Dendritic cell treated with granulocyte-macrophage colony-stimulating factor and Interleukin-4, amounts not matched to agents 40 ng/mL and 50 ng/mL, for 4 days (primary cell): ENCODE measurements around the gene CNOT6L.
A peak's percentile ranks its signal among the peaks of the same experiment; 100 is the strongest.
"Not testable (repeated sequence)": the region's sequence is repeated elsewhere in the genome, so short reads cannot be mapped to it uniquely, and the experiment has no call there.

Experiments used
- H3K27ac Mint-ChIP-seq: one replicate; pipeline ENCODE4 v1.8.0; 2022; ENCODE audit warnings: mild to moderate bottlenecking, mixed read lengths
- H3K27me3 Mint-ChIP-seq: one replicate; pipeline ENCODE4 v1.8.0; 2022; ENCODE audit warnings: mild to moderate bottlenecking, mixed read lengths
- H3K36me3 Mint-ChIP-seq: one replicate; pipeline ENCODE4 v1.8.0; 2022; ENCODE audit warnings: low read depth, mixed read lengths
- H3K4me1 Mint-ChIP-seq: one replicate; pipeline ENCODE4 v1.8.0; 2022; ENCODE audit warnings: low read depth, mixed read lengths
- H3K4me3 Mint-ChIP-seq: one replicate; pipeline ENCODE4 v1.8.0; 2022; ENCODE audit warnings: mild to moderate bottlenecking, moderate library complexity, mixed read lengths
- H3K9me3 Mint-ChIP-seq: one replicate; pipeline ENCODE4 v1.8.0; 2022; ENCODE audit warnings: mixed read lengths
- intact Hi-C: fragments of 100-400 bp; cut with micrococcal nuclease; formaldehyde crosslinking; loops from one replicate; pipeline ENCODE4 v1.15.0; 2022

Gene CNOT6L

DNA sequence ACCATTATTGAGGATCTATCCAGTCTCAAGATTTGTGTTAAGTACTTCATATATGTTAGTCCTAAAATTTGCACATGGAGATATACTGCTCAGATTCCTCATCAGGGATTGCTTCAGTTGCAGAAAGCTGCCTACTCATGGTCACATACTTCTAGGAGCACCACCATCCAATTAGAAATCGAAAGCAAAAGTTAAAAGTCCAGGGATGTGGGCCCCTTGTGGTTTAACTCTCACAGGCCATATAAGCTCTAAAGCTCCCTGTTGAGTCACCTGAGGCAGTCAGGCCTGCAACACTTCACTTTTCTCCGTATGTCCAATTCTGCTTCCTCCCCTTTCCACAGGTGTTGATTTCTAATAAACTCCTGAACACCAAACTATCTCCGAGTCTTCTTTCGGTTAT, 84.2 kb downstream of the CNOT6L start:
- H3K27me3 Mint-ChIP-seq = no peaks in the 10 kb centered on the region
- H3K4me3 Mint-ChIP-seq = peak overlapping the region; percentile 30
- H3K27ac Mint-ChIP-seq = peak overlapping the region; percentile 8
- H3K4me1 Mint-ChIP-seq = peaks cover 26% of the 10 kb centered on the region
- peaks cover 29% of the 10 kb centered on the region for H3K36me3 Mint-ChIP-seq
- no peaks in the 10 kb centered on the region for H3K9me3 Mint-ChIP-seq
- intact Hi-C loops = no loop called here

DNA sequence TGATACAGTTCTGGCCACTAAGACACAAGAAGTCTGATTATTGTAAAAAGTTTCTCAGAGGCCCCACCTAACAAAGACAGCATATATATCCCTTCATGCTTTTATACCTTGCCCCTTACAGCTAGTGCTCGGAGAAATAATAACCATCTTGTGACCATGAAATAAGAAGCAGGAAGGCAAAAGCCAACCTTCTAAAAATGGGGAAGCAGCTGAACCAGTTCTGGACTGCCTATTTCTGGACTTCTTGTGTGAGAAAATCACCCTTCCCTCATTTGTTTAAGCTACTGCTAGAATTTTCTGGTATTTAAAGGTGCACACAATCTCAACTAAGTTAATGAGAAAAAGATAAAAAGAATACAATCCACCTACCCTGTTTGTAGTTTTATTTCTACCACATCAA, 87.5 kb downstream of the CNOT6L start:
- H3K9me3 Mint-ChIP-seq = no peaks in the 10 kb centered on the region

DNA sequence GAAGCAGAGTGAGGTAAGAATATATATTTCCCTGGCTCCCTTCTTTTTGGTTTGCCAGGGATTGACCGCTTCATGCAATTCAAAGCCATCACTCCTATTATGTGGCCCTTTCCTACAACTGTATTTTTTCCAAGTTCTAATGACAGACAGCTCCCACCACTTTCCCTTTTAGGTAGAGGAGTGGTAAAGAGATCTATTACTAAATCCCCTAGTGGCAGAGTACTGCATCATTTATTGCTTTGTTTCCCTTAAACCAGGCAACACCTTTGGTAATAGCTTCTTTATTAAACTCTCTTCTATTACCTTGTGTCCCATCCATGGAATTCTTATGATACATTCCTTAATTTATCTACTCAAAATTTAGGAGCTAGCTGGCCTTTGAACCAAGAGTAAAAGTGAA, 90.7 kb downstream of the CNOT6L start:
- intact Hi-C loops = no loop called here
- H3K4me1 Mint-ChIP-seq = peaks cover 18% of the 10 kb centered on the region
- no peaks in the 10 kb centered on the region for H3K27me3 Mint-ChIP-seq
- no peaks in the 10 kb centered on the region for H3K9me3 Mint-ChIP-seq
- H3K36me3 Mint-ChIP-seq = peaks cover 61% of the 10 kb centered on the region
- H3K27ac Mint-ChIP-seq = no peak overlapping the region
- H3K4me3 Mint-ChIP-seq = no peak overlapping the region

More for the DNA sequence above, 87.5 kb downstream of the CNOT6L start:
- no peaks in the 10 kb centered on the region for H3K27me3 Mint-ChIP-seq
- intact Hi-C loops = no loop called here
- H3K36me3 Mint-ChIP-seq = peaks cover 40% of the 10 kb centered on the region
- peaks cover 31% of the 10 kb centered on the region for H3K4me1 Mint-ChIP-seq
- no peak overlapping the region for H3K4me3 Mint-ChIP-seq
- no peak overlapping the region for H3K27ac Mint-ChIP-seq

DNA sequence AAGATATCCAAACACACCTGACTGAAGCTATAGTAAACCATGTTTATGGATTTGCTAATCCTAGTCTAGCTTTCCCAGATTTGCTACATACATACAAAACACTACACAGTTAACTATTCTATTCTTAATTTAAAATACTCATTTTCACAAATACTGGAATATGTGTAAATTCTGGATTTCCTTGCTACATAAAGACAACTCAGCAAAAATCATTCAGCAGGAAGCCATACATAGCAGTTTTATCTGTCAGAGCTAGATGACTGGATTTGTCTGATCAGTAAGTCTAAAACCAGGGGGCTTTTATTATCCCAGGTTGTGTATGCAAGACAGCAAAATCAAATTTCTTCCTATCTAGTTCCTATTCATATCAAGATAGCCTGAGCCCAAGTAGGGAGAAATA, 98.1 kb downstream of the CNOT6L start:
- H3K36me3 Mint-ChIP-seq = peaks cover 38% of the 10 kb centered on the region
- H3K27ac Mint-ChIP-seq = no peak overlapping the region
- H3K4me1 Mint-ChIP-seq = no peaks in the 10 kb centered on the region
- H3K27me3 Mint-ChIP-seq = no peaks in the 10 kb centered on the region
- intact Hi-C loops = no loop called here
- no peaks in the 10 kb centered on the region for H3K9me3 Mint-ChIP-seq
- no peak overlapping the region for H3K4me3 Mint-ChIP-seq

DNA sequence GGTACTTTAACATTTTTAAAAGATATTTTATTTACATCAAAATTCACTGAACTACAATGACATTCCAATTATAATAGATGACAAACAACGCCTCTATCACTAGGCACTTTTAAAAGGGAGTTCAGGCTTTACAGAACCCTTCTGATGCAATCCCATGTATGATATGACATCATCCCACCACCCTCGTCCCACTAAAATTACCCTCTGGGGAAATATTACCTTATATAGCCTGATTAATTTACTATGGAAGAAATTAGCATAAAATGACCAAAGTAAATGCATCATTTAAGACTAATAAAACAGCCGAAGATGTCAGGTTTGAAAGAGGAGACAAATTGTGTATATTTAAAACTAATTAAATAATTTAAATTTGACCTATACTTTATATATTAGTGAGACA, 100.7 kb downstream of the CNOT6L start:
- H3K4me1 Mint-ChIP-seq, H3K9me3 Mint-ChIP-seq, H3K27ac Mint-ChIP-seq, H3K4me3 Mint-ChIP-seq, H3K27me3 Mint-ChIP-seq, intact Hi-C loops: not testable (repeated sequence)
- peaks cover 24% of the 10 kb centered on the region for H3K36me3 Mint-ChIP-seq

DNA sequence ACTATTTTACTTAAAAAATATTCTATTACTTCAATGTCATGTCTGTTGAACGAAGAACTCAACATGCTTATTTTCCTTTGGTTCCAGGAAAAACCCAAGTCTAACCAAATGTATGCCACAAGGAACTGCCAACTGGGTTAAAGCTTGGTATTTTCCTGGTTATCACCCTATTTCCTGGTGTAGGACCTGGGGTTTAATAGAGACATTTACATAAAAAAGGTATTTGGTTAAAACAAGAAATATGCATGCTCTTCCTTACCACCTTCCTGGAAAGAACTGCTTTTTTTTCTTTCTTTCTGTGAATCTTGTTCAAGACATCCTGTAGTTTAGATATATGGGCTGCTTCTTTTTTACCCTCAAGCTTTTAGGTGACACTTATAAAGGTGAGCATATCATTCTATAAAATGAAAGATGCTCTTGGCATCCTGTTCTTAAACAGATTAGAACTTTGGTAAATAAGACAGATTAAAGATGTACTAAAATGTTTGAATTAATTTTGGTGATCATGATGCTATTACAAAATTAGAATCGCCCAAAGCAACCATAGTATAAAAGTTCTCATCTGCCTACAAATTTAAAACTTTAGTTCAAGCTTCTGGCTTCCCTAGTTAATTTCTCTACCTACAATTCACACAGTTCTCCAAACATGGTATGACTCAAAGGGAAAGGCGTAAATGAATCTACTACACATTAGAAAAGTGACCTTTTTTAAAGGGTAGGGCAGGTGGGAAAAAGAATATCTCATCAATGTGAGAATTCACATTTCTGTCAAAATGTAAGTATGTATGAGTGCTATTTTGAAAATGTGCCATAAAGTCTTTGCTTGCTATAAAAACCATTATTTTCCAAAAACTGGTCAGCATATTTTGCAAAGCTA, 103.5 kb downstream of the CNOT6L start:
- Mint-ChIP-seq H3K9me3 (no peaks in the 10 kb centered on the region), H3K4me1 (no peaks in the 10 kb centered on the region), H3K4me3 (no peak overlapping the region), H3K36me3 (peaks cover 44% of the 10 kb centered on the region), H3K27ac (no peak overlapping the region), H3K27me3 (no peaks in the 10 kb centered on the region)
- intact Hi-C loops = no loop called here

DNA sequence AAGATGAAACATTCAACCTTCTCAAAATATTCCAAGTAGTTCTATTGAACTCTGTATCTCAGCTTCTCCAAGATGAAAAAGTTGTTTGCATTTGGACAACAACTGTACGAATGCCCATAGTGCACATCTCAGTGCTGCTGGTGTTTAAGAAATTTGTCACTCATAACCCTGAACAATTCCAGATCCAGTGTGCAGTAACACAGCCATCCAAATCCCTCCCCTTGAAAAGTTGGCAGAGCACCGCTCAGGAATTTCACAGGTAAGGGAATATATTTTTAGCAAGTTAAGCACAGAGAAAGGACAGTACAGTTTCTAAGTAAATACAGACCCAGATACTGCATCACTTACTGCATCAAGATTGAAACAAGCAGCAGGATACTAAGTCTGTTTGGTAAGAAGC, 104.7 kb downstream of the CNOT6L start:
- intact Hi-C loops = no loop called here
- peaks cover 41% of the 10 kb centered on the region for H3K36me3 Mint-ChIP-seq

DNA sequence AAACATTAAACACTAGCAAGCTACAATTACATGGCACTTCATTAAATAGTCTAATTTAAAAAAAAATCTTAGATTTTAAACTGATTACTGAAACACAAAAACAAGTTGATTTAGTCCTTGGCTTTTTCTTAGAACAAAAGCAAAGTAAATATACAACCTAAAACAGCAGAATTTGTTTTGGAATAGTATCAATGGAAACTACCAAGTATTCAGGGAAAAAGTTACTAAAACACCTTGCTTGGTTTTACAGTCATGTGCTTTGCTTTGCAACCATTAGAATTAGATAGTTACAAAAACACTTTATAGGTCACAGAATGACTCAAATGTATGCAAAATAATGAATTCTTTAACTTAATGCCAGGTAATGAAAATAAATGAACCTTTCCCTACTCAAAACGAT, 105.3 kb downstream of the CNOT6L start:
- no peak overlapping the region for H3K27ac Mint-ChIP-seq
- intact Hi-C loops = no loop called here
- peaks cover 35% of the 10 kb centered on the region for H3K36me3 Mint-ChIP-seq
- no peaks in the 10 kb centered on the region for H3K9me3 Mint-ChIP-seq
- no peak overlapping the region for H3K4me3 Mint-ChIP-seq
- H3K27me3 Mint-ChIP-seq = no peaks in the 10 kb centered on the region
- H3K4me1 Mint-ChIP-seq = no peaks in the 10 kb centered on the region

More for the DNA sequence above, 104.7 kb downstream of the CNOT6L start:
- Mint-ChIP-seq H3K4me3 (no peak overlapping the region), H3K27ac (no peak overlapping the region), H3K9me3 (no peaks in the 10 kb centered on the region), H3K4me1 (no peaks in the 10 kb centered on the region), H3K27me3 (no peaks in the 10 kb centered on the region)

DNA sequence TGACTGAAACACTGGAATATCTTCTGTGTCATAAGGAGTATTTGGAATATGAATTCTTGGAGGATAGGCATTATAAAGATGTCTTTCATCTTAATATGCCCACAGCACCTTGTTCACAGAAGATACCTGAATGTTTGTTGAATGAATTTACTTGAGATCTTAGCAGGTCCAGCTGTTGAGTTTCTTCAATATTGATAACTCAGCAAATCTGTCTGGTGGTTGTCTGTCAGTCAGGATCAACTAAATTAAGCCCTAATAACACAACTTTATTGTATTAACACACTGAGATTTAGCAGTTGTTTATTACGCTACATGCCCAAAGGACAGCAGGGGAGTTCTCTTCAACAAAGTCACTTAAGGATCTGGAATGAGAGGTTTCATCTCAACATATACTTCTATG, 106.5 kb downstream of the CNOT6L start:
- intact Hi-C loops = no loop called here
- H3K27ac Mint-ChIP-seq = no peak overlapping the region
- H3K36me3 Mint-ChIP-seq = peaks cover 35% of the 10 kb centered on the region
- no peaks in the 10 kb centered on the region for H3K9me3 Mint-ChIP-seq
- no peaks in the 10 kb centered on the region for H3K4me1 Mint-ChIP-seq
- H3K4me3 Mint-ChIP-seq = no peak overlapping the region
- no peaks in the 10 kb centered on the region for H3K27me3 Mint-ChIP-seq

DNA sequence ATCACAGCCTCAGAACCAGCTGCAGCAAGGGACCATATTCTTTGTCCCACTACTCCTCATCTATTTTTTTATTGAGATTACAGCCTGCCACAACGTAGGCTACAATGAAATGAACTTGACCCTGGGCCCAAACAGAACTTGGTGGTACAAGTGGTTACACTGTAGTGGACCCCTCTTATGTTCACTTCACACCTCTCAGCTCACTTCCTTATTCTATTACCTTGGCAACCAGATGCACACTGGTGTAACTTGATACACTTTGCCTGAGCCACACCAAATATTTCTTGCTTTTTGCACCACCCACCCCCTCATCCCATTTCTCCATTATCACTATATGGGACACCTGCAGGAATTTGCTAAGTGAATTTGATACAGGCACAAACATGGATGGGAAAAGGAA, 107.7 kb downstream of the CNOT6L start:
- H3K9me3 Mint-ChIP-seq = no peaks in the 10 kb centered on the region
- no peak overlapping the region for H3K4me3 Mint-ChIP-seq
- H3K36me3 Mint-ChIP-seq = peaks cover 35% of the 10 kb centered on the region
- intact Hi-C loops = no loop called here
- H3K27me3 Mint-ChIP-seq = no peaks in the 10 kb centered on the region
- H3K27ac Mint-ChIP-seq = no peak overlapping the region
- no peaks in the 10 kb centered on the region for H3K4me1 Mint-ChIP-seq

DNA sequence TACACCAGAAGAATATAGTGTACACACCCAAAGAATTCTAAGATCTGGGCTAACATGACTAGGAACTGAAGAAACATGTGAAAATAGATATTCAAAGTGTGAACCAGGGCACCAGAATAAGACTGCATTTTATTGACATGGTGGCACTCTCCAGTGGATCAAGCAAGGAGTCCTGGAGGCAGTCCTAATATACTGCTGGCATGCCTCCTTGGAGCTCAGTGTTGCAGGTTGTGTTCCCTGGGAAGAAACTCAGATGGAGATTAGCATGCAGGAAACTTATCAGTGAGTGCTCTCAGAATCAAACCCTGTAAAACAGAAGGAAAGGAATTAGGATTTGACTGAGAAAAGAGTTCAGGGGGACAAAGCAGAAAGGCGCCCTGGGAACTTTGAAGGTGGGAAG, 108.5 kb downstream of the CNOT6L start:
- Mint-ChIP-seq H3K27me3 (no peaks in the 10 kb centered on the region), H3K36me3 (peaks cover 35% of the 10 kb centered on the region), H3K9me3 (no peaks in the 10 kb centered on the region), H3K4me1 (no peaks in the 10 kb centered on the region), H3K4me3 (no peak overlapping the region), H3K27ac (no peak overlapping the region)
- intact Hi-C loops = no loop called here

DNA sequence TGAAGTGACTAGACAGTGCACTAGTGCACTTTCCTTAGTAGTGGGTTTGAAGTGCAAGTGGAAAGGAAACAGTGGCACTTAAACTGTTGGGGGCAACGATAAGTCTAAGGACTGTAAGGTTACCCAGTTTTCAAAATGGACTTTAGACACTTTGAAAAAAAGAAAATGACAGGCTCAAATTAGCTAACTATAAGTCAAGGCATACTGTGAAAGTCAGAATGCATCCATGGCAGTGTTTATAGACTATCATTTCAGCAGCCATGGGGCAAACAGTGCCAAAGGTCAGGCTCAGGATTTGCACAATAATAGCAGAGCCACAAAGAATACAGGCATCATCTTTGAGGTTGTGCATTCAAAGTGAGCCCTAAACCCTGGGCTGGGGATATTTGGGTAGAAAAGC, 109.1 kb downstream of the CNOT6L start:
- Mint-ChIP-seq H3K27ac (no peak overlapping the region), H3K36me3 (peaks cover 35% of the 10 kb centered on the region), H3K9me3 (no peaks in the 10 kb centered on the region), H3K4me1 (no peaks in the 10 kb centered on the region), H3K27me3 (no peaks in the 10 kb centered on the region), H3K4me3 (no peak overlapping the region)
- intact Hi-C loops = no loop called here

DNA sequence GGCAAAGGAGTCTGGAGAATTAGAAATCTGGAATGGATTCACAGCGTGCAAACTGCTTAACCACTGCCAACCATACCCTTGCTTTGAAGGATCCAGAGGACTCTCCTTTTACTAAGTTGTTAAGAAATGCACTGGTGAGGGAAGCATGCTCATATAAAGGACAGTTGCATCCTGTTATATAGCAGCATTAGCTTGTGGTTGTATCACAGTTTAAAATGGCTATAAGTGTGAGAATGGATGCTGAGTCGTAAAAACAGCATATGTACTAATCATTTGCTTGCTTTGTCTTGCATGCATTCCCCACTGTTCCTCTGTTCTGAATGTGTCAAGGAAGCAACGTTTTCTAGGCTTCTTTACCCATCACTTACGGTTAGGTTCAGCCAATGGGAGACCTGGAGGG, 112.5 kb downstream of the CNOT6L start:
- H3K27ac Mint-ChIP-seq = no peak overlapping the region
- H3K4me3 Mint-ChIP-seq = no peak overlapping the region
- peaks cover 10% of the 10 kb centered on the region for H3K36me3 Mint-ChIP-seq
- intact Hi-C loops = no loop called here
- H3K9me3 Mint-ChIP-seq = no peaks in the 10 kb centered on the region
- no peaks in the 10 kb centered on the region for H3K27me3 Mint-ChIP-seq
- no peaks in the 10 kb centered on the region for H3K4me1 Mint-ChIP-seq

DNA sequence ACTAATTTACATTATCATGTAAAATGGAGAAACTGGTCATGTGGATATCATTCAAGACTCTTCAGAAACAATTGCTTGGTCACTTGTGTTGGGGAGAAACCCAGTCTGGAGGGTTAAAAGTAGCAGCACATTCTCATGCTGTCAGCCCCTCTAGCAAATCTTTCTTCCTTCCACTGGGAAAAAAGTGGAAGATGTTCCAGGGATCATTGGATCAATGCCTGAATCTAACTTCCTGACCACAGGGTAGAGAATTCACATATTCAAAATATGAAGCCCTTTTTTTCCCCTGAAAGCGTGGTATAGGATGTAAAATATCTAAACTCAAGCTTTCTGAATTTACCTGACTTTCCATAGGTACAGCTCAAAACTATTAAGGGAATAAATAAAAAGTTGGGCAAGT, 115.5 kb downstream of the CNOT6L start:
- Mint-ChIP-seq H3K36me3 (no peaks in the 10 kb centered on the region), H3K27ac (no peak overlapping the region), H3K27me3 (no peaks in the 10 kb centered on the region), H3K4me1 (no peaks in the 10 kb centered on the region), H3K4me3 (no peak overlapping the region), H3K9me3 (no peaks in the 10 kb centered on the region)
- intact Hi-C loops = no loop called here

DNA sequence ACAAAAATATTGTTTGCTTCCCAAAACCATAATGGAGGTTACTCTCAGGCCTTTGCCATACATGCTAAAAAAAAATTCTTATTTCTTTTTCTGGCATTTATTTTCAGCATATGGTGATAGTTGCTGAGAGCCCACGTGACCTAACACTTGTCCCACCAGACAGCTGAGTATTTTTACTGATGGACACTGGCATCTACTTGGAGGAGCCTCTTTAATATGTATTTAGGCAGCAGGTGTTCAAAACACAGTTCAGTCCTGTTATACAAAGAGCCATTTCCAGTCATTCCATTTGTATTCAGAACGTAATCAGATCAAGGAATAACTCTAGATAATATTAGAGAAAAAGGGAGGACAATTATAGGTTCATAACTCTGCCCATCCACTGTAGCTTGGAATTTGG, 118.0 kb downstream of the CNOT6L start:
- intact Hi-C loops = no loop called here
- H3K27ac Mint-ChIP-seq = no peak overlapping the region

More for the DNA sequence above, 118.0 kb downstream of the CNOT6L start:
- Mint-ChIP-seq H3K4me3 (no peak overlapping the region), H3K36me3 (no peaks in the 10 kb centered on the region), H3K27me3 (no peaks in the 10 kb centered on the region), H3K4me1 (no peaks in the 10 kb centered on the region), H3K9me3 (no peaks in the 10 kb centered on the region)
